ENCODE results near the gene LRP6.

DNA sequence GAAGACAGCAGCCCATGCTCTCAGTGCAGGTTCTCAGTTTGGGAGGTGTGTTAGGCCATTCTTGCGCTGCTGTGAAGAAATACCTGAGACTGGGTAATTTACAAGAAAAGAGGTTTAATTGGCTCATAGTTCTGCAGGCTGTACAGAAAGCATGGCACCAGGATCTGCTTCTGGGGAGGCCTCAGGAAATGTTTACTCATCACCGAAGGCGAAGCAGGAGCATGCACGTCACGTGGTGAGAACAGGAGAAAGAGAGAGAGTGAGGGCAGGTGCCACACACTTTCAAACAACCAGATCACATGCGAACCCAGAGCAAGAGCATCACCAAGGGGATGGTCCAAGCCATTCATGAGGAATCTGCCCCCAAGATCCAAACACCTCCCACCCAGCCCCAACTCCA lies 9.0 kb upstream of the LRP6 start:
- TF ChIP-seq, protein P1, sequence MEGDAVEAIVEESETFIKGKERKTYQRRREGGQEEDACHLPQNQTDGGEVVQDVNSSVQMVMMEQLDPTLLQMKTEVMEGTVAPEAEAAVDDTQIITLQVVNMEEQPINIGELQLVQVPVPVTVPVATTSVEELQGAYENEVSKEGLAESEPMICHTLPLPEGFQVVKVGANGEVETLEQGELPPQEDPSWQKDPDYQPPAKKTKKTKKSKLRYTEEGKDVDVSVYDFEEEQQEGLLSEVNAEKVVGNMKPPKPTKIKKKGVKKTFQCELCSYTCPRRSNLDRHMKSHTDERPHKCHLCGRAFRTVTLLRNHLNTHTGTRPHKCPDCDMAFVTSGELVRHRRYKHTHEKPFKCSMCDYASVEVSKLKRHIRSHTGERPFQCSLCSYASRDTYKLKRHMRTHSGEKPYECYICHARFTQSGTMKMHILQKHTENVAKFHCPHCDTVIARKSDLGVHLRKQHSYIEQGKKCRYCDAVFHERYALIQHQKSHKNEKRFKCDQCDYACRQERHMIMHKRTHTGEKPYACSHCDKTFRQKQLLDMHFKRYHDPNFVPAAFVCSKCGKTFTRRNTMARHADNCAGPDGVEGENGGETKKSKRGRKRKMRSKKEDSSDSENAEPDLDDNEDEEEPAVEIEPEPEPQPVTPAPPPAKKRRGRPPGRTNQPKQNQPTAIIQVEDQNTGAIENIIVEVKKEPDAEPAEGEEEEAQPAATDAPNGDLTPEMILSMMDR (conservative IDR thresholded peaks at IDR 0.05; ENCODE audit: low read length), result no peak
- no peak for TF ChIP-seq EZH2phosphoT487 (IDR thresholded peaks at IDR 0.05; ENCODE audit: borderline replicate concordance)

Data from Loucy (cell line).